DMS53 (cell line): ENCODE data around the gene PLXNA4.

Source experiments
- DNase-seq: peaks from one replicate; lab custom pipeline; 2025; lab: John Stamatoyannopoulos, UW

The PLXNA4 gene

DNA sequence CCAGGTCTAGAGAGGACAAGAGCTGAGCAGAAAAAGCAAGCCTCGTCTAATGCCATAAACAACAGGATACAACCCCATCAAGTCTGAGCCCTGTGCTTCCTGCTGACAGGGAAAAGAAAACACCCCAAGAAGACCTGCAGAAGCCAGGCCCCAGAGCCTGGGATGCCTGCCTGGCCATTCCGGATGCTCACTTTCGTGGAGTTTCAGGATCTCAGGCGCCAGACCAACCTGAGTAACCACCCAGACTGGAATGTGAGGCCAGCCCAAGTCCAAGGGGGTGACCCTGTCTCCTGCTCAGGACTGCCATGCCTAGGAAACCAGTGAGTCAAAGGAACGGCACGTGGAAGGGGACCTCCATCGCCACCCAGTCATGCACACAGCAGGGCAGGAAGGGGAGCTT lies 74.3 kb downstream of the PLXNA4 start:
- DNase-seq: no peak

DNA sequence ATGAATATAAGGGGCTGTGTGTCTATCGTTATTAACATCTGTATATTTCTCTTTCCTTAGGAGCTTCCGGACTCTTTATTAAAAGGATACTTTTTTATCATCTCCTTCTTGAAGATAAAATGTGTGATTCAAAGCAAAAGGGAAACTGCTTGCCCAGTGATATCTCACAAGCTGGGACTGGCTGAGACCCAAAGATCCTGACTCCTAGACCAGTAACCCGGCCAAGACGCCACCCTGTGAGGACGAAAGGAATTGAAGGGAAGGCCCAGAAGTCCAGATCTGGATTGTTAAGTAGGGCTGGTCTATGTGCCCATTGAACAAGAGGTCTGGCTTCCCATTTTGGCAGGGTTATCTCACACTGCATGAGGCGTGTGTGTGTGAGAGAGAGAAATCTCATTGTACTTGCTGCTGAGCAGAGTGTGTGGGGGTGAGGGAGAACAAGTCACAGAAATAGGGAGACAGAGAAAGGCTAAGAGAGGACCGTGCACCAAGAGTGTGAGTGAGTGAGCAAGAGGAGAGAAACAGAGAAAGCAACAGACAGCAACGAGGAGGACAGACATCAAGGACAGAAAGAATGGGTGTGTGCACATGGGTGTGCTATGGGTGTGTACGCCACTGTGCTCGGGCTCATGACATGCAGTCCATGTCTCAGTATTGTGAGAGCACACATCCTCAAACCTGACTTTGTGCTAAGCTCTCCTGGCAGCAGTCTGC lies 75.4 kb downstream of the PLXNA4 start:
- DNase-seq: peak; percentile 16

DNA sequence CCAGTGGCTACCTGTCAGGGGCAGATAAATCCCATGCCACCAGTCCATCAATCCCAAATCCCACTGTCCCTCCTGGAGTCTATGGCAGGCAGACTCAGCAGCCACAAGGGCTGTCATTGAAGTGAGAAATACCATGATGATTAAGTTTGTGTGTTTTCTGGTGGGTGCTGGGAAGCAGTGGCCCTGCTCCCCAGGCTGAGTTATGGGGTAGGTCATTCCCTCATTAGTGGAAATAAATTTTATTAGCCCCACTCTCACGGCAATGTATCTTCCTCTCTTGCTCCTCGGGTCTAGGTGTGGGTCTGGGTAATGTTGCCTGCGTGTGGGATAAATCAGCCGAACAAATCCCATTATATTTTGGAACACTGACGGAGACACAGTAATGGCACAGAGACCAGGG lies 76.8 kb downstream of the PLXNA4 start:
- DNase-seq: no peak

DNA sequence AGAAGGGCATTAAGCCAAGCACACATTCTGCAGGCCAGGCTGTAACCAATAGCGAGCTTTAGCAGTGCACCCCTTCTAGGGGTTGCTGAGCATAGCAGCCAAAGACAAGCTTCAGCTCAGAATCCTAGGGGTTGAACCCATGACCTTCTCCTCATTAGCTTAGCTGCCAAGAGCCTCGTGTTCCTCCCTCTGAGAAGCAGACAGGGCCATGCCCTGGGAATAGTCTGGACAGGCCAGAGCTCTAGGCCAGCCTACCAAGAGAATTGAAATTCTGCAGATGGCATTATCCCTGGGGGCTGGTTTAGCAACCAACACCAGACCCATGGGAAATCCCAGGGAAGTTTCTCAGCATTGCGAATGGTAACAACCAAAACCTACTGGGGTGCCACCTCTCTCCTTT lies 77.2 kb downstream of the PLXNA4 start:
- no peak for DNase-seq

DNA sequence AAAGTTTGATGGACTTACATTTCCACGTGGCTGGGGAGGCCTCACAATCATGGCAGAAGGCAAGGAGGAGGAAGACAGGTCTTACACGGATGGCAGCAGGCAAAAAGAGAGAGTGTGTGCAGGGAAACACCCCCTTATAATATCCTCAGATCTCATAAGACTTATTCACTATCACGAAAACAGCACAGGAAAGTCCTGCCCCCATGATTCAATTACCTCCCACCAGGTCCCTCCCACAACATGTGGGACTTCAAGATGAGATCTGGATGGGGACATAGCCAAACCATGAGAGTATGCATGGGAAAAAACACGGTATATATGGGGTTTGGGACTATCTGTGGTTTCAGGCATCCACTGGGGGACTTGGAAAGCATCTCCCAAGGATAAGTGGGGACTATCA lies 78.0 kb downstream of the PLXNA4 start:
- DNase-seq: no peak

DNA sequence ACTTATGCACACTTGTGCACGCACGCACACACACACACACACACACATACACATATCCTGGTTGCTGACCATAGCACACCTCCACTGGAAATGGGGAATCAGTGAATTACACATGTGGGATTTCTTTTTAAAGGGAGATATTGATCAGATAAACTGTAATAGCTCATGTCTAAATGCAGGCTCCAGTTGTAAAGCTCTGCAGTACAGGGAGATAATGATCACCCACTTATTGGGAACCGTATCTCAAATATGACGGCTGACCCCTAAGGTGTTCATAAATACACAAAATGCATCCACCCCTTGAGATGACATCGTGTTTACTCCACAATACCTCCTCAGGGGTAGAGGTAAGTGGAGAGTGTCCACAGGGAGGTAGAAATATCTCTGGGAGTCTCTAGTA lies 79.2 kb downstream of the PLXNA4 start:
- DNase-seq: no peak

DNA sequence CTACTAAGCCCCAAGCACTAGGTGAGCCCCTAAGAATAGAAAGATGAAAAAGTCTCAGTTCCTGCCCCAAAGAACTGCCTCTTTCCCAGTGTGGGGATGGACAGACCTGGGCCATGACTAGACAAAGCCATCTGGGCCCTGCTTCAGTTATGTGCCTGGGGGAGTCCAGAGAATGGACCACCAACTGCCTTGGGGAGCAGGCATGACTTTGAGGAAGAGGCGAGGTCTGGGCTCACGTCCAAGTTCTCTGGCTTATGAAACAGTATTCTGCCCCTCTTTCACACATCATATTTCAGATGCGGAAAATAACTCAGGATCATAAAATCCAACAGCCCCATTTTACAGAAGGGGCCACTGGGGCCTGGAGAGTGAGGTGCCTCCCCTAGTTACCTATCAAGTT lies 80.3 kb downstream of the PLXNA4 start:
- no peak for DNase-seq

DNA sequence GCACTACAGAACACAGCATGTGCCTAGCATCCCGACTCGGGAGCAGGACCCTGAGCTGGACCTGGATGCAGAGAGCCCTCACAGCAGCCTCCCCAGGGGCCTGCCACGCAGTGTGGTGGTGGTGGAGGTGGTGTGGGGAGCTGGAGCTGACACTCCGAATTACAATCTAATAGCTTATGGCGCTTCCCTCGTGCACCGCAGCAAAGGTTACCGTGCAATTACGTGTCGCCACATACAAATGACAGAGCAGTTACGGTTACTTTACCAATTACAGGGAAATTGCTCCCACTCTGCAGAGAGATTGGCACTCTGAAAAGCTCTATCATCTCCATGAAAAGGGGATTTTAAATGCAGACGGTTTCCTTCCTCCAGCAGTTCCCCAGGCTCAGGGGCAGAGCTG lies 81.8 kb downstream of the PLXNA4 start:
- DNase-seq: no peak

DNA sequence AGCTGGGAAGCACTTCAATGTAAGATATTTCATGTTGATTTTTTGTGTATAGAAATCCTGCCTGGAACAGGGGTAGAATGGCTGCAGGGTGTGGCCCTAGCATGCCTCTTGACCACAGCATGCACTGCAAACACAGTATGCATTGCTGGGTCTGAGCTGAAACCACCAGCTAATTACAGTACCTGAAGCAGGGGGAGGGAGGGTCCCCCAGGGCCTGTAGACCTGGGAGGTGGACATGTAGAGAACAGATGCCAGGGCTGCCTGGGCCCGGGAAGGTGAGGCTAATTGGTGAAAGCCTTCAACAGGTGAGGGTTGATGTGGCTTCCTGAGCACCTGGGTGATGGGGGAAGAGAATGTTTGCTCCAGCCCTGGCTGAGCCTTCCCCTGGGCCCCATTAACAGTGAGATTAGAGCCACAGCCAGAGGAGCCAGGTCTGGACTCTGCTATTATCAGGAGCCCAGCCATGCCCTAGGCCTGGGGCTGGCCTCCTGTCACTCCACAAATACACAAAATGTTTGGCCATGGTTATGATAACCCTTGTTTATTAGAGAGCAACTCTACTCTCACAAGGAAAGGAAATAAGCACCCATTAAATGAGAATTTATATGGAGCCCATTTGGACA lies 83.3 kb downstream of the PLXNA4 start:
- DNase-seq: no peak

DNA sequence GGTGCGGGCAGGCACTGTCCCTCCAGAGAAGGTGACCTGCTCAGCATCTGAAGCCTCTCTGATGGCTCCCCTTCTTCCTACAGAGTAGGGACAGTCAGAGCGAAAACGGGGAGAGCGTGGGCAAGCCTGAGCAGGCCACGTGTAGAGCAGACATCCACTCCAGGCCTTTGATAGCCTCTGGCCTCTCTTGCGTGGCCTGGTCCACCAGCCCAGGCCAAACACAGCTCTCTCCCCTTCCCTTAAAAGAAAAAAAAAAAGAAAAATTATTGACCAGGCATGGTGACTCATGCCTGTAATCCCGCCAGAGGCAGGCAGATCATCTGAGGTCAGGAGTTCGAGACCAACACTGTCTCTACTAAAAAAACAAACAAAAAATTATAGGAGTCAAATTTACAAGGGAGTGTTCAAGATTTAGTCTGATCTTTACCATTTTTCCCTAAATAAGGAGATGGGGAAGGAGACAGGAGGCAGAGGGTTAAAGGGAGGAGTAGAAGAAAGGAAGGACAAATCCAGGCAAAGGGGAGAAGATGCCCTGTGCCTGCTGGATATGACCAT lies 84.8 kb downstream of the PLXNA4 start:
- no peak for DNase-seq

DNA sequence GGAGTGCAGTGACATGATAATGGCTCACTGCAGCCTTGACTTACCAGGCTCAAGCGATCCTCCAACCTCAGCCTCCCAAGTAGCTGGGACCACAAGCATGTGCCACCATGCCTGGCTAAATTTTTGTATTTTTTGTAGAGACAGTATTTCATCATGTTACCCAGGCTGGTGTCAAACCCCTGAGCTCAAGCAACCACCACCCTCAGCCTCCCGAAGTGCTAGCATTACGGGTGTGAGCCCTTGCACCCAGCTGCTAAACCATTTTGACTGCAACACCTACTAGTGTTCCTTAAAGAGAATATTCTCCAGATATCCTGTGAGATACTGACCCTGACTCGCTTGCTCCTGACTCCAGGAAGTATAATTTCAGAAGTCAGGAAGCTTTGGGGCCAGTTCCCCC lies 85.8 kb downstream of the PLXNA4 start:
- DNase-seq: no peak

DNA sequence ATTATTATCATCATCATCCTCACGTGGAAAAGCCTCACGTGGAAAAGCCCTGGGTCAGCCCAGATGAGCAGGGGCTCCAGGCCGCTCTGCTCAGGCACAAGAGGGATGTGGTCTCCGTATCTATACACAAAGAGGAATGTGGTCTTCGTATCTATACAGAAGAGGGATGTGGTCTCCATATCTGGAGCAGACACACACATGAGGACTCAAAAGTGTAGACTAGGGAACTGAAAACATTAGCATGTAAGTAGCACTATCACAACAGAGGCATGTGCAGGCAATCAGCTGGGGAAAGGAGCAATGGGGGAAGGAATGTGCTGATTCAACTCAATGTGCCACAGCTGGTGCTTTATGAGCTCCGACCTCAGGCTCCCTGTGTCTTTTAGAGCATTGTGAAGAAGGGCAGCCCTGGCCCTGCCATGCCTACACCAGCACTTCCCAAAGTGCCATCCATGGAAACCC lies 86.5 kb downstream of the PLXNA4 start:
- DNase-seq: no peak

DNA sequence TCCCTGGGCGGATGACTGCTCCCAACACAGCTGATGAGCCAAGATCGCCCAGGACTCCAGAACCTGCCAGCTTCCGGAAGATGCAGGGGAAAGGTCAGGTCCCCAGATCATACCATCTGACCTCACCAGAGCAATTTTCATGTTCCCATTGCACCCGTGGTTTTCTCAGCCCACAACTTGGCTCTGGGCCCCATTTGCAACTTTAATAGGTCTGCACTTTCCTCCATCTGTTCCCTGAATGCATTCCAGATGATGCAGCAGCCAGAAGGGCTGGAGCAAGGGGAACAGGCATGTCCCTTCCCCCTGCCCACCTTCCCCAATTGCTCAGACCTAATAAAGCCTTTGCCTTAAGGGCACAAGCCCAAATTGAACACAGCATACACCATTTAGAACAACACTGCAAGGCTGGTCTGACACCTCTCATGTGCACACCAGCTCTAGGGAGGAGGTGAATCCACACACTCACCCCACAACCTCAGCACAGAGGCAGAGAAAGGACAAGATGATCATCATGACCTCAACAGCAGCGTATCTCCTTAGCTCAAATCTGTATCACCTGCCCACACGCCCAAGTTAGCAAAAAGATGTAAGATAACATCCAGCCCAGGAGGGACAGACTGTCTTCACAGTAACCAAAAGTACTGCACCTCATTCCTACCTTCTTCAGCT lies 87.5 kb downstream of the PLXNA4 start:
- no peak for DNase-seq

DNA sequence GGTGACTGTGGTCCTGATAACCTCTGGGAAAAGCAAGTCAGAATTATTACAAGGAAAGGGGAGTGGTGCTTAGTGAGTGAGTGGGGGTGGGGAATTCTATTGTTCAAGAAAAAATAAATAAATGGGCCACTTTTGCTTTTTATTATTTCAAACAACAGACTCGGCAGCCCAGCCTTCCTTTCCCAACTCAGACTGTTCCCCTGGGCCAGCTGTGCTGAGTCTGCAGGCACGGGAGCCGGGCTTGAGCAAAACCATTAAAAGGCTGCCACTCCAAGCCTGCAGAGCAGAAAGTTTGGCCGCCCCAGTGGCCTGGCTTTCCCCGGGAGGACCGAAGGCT lies 90.0 kb downstream of the PLXNA4 start:
- no peak for DNase-seq

DNA sequence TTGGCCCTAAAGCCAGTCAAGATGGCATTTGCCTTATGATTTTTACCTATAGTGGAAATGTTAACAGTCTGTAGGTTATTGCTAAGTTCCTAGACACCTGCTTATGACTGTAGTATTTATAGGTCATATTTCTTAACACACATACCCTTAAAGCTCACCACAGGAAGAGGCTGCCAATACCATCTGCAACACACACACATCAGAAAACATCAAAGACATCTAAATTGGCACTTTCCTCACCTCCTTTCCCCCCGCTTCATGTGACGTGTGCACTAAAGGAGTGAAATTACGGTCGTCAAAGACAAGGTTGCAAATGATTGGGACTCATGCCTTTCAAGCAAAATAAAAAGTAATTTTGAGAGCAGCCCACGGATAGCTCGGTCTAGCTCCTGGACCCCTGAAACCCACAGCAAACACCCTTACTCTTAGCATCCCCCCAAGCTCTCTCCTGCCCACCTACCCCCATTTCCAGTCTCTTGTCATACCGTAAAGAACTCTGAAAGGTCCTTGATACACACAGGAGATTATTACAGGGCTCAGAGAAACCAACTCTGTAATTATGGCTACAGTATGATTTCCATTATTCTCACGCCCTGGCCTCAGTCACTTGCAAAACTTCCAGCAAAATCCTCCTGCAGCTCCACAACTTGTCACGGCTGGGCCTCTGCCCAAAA lies 90.5 kb downstream of the PLXNA4 start:
- DNase-seq: no peak

DNA sequence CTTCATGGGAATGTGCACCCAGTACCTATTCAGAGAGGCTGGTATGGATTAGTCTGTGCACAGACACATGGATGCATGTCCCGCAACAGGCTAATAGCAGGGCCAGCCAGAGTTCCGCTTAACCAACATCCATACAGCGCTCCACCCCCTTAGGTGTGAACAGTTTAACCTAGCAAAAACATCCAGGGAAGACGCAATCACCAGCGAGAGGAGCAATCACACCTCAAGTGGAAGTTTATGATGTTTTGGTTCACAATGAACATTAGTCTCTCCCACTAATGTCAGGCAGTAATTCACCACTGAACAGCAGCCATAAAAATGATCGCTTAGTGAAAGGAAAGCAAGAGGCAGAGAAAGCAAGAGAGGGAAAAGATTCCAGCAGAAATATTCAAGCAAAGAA lies 91.1 kb downstream of the PLXNA4 start:
- DNase-seq: no peak

DNA sequence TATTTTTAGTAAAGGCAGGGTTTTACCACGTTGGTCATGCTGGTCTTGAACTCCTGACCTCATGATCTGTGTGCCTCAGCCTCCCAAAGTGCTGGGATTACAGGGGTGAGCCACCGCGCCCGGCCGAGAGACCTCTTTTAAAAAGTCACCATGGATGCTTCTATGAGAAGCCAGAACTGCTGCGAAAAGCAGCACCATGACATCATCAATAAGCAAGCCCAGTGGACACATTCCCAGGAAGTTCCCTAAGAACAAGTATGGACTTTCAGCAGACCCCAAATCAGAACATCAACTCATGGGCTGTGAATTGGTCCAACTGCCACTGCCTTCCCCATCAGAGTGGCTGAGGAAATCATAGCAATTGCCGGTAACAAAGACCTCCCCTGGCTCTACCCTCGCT lies 93.4 kb downstream of the PLXNA4 start:
- no peak for DNase-seq

DNA sequence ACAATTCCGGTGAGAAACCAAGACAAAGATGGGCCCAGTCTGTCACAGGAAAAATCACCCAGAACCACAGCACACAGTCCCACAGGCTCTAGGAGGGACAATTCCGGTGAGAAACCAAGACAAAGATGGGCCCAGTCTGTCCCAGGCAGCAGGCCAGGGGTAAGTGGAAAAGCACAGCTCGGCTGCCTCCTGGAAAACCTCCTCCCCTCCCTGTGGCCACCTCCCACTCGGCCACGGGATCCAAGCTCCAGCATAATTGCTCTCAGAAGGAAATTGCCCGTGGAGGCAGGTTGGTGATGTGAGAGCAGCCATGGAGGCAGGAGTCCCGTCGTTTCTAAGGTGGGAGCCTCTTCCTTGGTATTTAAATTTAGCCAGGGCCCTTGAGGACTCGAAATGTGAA lies 95.7 kb downstream of the PLXNA4 start:
- DNase-seq: no peak

DNA sequence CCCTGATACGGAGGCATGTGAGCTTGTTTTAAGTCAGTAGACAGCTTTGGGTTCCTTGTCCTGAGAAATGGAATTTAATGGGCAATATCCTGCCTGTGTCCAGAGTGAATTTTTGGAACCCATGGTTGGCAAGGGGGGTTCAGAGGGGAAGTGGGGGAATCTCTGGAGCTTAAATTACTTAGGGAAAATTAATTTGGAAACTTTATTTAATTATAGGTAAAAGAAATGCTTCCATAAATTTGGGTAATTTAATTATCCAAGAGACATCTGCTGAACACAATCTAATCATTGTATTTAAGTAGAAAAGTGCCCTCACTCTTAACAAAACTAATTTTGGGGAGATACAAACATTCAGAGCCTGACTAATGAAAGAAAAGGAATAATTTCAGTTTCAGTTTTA lies 99.7 kb downstream of the PLXNA4 start:
- DNase-seq: no peak

DNA sequence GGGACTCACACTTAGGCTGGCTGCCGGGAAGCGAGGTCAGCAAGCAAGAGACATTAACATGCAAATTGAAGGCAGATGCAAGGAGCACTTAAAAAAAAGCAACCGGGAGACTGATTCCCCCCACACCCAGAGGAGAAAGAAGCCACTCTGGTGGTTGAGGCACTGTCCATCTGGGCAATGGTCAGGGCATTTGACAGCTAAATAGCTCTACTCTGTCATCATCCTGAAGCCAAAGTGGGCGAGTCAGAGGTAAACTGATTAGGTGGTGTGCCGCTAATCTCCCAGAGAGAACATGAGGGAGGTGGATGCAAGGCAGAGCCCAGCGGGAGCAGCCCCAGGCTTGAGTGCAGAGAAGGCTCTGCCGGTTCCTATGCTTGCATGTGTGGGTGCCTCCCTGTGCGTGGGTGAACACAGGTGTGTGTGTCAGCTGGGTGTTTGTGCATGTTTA lies 100.6 kb downstream of the PLXNA4 start:
- no peak for DNase-seq

DNA sequence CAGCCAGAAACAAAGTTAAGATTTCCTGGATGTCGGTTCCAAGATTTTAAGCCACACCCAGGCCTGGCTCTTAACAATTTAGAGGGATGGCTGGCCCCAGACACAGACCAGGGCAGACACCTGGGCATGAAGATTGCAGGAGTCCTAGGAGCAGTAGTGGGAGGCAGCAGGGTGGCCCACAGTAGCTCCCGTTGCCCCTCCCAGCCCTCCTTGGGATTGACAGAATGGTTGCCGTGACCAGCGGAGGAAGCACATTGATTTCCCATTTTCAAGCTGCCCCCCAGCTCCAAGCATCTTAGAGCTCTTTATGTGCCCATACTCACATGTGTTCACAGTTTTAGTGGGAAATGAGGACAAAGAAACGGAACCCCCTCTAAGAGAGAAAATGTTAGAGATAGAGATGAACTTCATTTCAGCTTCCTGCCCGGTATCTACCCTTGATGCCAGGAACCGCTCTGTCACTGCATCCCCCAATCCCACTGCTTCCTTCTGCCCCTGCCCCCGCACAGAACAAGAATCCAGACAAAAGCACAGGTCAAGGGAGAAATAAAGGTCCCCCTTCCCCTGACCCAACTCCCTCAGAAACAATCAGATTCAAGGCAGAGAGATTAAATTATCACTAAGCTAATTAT lies 101.1 kb downstream of the PLXNA4 start:
- no peak for DNase-seq

DNA sequence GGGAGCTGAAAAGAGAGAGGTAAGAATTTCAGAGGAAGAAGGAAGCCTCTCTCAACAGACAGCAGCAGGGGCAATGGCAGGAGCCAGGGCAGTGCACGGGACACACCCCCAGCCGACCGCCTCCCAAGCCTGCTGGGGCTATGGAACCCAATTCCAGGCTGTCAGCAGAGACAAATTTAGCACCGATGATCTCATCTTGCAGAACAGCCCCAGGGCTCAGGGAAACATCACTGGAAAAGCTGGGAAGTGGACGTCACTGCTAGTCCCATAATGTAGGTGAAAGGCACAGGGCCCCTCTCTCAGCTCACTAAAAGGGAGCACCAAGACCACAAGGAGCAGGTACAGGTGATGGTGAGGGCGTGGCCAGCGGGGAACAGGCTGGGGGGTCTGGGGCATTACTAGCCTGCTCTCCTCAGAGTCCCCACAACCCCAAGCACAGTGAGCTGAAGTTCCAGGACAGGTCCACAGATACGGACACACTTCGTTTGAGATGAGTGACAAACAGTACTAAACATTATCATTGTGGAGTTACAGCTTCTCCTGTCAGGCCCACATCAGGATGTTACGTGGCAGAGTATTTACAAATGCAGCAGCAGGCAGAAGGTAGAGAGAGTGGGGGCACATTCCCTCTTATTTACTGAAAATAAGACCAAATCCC lies 103.7 kb downstream of the PLXNA4 start:
- DNase-seq: no peak
